Kidney (tissue), 14 donors: ENCODE results near the gene GALNT8. TPM values are rescaled to one million over a fixed set of nuclear protein-coding genes. Genes with fewer than 3 reads are reported as not detected.

Source experiments
- DNase-seq, 5 donors: peaks; one replicate each; pipeline ENCODE4 v3.0.0-alpha.2; 2013 to 2020
- FAIRE-seq: peaks from 2 replicates; lab custom pipeline; 2012; peaks lifted over from hg19 to GRCh38; lab: Jason Lieb, UNC
- H3K27ac ChIP-seq, 2 donors: one replicate each; pipeline ENCODE4 v1.7.0; 2013; ENCODE audit warnings: low read depth in 2 of 2, low read length in 2 of 2, inconsistent platforms in 1 of 2
- H3K27me3 ChIP-seq: one replicate; pipeline ENCODE4 v1.7.1; 2013; ENCODE audit warnings: low read length, inconsistent platforms; ENCODE audit not compliant: control insufficient read depth, insufficient read depth
- H3K36me3 ChIP-seq, 3 donors: one replicate each; pipeline versions ENCODE4 v1.7.0 to v1.7.1; 2013; ENCODE audit warnings: low read length in 3 of 3, control low read depth in 1 of 3, inconsistent platforms in 1 of 3; ENCODE audit not compliant: insufficient read depth in 3 of 3, control insufficient read depth in 2 of 3
- H3K4me1 ChIP-seq, 3 donors: one replicate each; pipeline versions ENCODE4 v1.7.0 to v1.7.1; 2013; ENCODE audit warnings: low read length in 3 of 3, inconsistent platforms in 1 of 3, low read depth in 1 of 3; ENCODE audit not compliant: control insufficient read depth in 2 of 3, insufficient read depth in 2 of 3
- H3K4me3 ChIP-seq, 3 donors: one replicate each; pipeline versions ENCODE4 v1.7.0 to v1.8.1; 2013; ENCODE audit warnings: low read length in 3 of 3, control low read depth in 1 of 3, inconsistent platforms in 1 of 3
- H3K9ac ChIP-seq, 3 donors: one replicate each; pipeline versions ENCODE4 v1.7.0 to v1.7.1; 2013; ENCODE audit warnings: low read length in 3 of 3, control low read depth in 1 of 3, inconsistent platforms in 1 of 3
- H3K9me3 ChIP-seq, 3 donors: one replicate each; pipeline versions ENCODE4 v1.7.0 to v1.7.1; 2013; ENCODE audit warnings: low read length in 3 of 3, control low read depth in 1 of 3, inconsistent platforms in 1 of 3; ENCODE audit not compliant: control insufficient read depth in 2 of 3, insufficient read depth in 1 of 3
- CTCF ChIP-seq: IDR thresholded peaks from 3 replicates; pipeline ENCODE4 v1.5.1; 2012; ENCODE audit warnings: mild to moderate bottlenecking, moderate library complexity, borderline replicate concordance; ENCODE audit not compliant: insufficient read depth; ENCODE audit errors: extremely low read depth
- intact Hi-C: fragments of 100-400 bp; cut with DNase I; formaldehyde crosslinking; loops from one replicate; pipeline ENCODE4 v1.11.1; 2022
- polyA plus RNA-seq: library from polyadenylated mRNA; stranded (reverse); fragments of 350-450 nt; fragmentation: Illumina TruSeq; extraction: RNeasy Lipid Tissue Mini Kit (QIAGEN cat#74804); gene quantifications from one replicate; pipeline ENCODE4 v1.2.3, GENCODE V29; 2014; ENCODE audit warnings: low read depth, low replicate concordance; ENCODE audit not compliant: insufficient read depth
- total RNA-seq: library from RNA; stranded (reverse); fragmentation: NEBNext Ultra II Directional; extraction: Animal tissue kit (Norgen Biotek cat#: 25700); gene quantifications from one replicate; pipeline ENCODE4 v1.2.1, GENCODE V29; 2021
- donor health status: control.
- donor health status: control.
- donor health status: control.
- donor health status: control.
- donor health status: control.
- donor health status: DM: yes; HTN: yes; CAD: no.
- donor health status: Normal renal cell carcinoma (clear cell type).

The GALNT8 gene
- total and polyA plus RNA-seq, 2 donors from 2014 or later = 0.25 to 1.4 TPM

GRCh38 chr12:4685317-4685716 lies 34.9 kb upstream of the GALNT8 start:
- H3K9ac ChIP-seq = no peak overlapping the region
- no peak overlapping the region for H3K4me3 ChIP-seq
- no peaks in the 10 kb centered on the region for H3K27me3 ChIP-seq
- FAIRE-seq (no peak), DNase-seq (no peak)
- H3K9me3 ChIP-seq = no peaks in the 10 kb centered on the region
- no peak for TF ChIP-seq CTCF
- no peak overlapping the region for H3K27ac ChIP-seq
- H3K36me3 ChIP-seq = peaks cover 2 to 33% (median 30%) of the 10 kb centered on the region in 3 donors
- H3K4me1 ChIP-seq = no peaks in the 10 kb centered on the region
- intact Hi-C loops = no loop called here

GRCh38 chr12:4690760-4691159 lies 29.4 kb upstream of the GALNT8 start:
- no peaks in the 10 kb centered on the region for H3K9me3 ChIP-seq
- no peak overlapping the region for H3K4me3 ChIP-seq
- no peaks in the 10 kb centered on the region for H3K4me1 ChIP-seq
- H3K36me3 ChIP-seq = peaks cover 2 to 15% (median 14%) of the 10 kb centered on the region in 3 donors
- H3K27ac ChIP-seq = no peak overlapping the region
- no peak for TF ChIP-seq CTCF
- H3K9ac ChIP-seq = no peak overlapping the region
- FAIRE-seq (no peak), DNase-seq (no peak)
- intact Hi-C loops = no loop called here
- H3K27me3 ChIP-seq = no peaks in the 10 kb centered on the region

- H3K27me3 ChIP-seq = no peaks in the 10 kb centered on the region
- no peak overlapping the region for H3K27ac ChIP-seq
- TF ChIP-seq CTCF = no peak
- DNase-seq = peak in 4 of 5 donors; percentile 23 to 80 (median 32)
- no peaks in the 10 kb centered on the region for H3K36me3 ChIP-seq
- H3K4me3 ChIP-seq = no peak overlapping the region
- no peak overlapping the region for H3K9ac ChIP-seq
- intact Hi-C loops = no loop called here
- no peaks in the 10 kb centered on the region for H3K9me3 ChIP-seq
- FAIRE-seq = no peak
- no peaks in the 10 kb centered on the region for H3K4me1 ChIP-seq
Observed at GRCh38 chr12:4700621-4701026, 19.6 kb upstream of the GALNT8 start.

- intact Hi-C loops = no loop called here
- H3K9me3 ChIP-seq = no peaks in the 10 kb centered on the region
- no peak overlapping the region for H3K4me3 ChIP-seq
- H3K36me3 ChIP-seq = no peaks in the 10 kb centered on the region
- FAIRE-seq (no peak), DNase-seq (peak in 1 of 5 donors; percentile 21)
- H3K27me3 ChIP-seq = no peaks in the 10 kb centered on the region
- TF ChIP-seq CTCF = no peak
- H3K27ac ChIP-seq = no peak overlapping the region
- H3K4me1 ChIP-seq = no peaks in the 10 kb centered on the region
- no peak overlapping the region for H3K9ac ChIP-seq
Observed at GRCh38 chr12:4701395-4702190, 18.6 kb upstream of the GALNT8 start.
